PC-9 (cell line): ENCODE measurements around the gene ANGPTL7. TPM values are rescaled to one million over a fixed set of nuclear protein-coding genes. Genes with fewer than 3 reads are reported as not detected.
"Not testable (repeated sequence)": the region's sequence is repeated elsewhere in the genome, so short reads cannot be mapped to it uniquely, and the experiment has no call there.

Source experiments
- BruUV-seq: library from RNA; stranded (reverse); fragments of 400-500 nt; replicated peaks from 2 replicates; lab custom pipeline; 2021; lab: Mats Ljungman, UMichigan
- CTCF ChIA-PET: fragments of 300-600 bp; sonication (Branson Sonifier 250); formaldehyde crosslinking; loops from one replicate; lab custom pipeline; 2022; ENCODE audit warnings: antibody characterized with exemption; lab: Charles Lee
- POLR2A ChIA-PET: fragments of 300-600 bp; sonication (Branson Sonifier 250); formaldehyde crosslinking; loops from one replicate; lab custom pipeline; 2022; ENCODE audit warnings: antibody characterized with exemption; ENCODE audit not compliant: unreplicated experiment; lab: Charles Lee
- DNase-seq, 2 experiments: peaks; one replicate each; pipeline versions ENCODE4 v3.0.0 to v3.0.0-alpha.2; 2015 to 2022; ENCODE audit warnings: mixed read lengths in 1 of 2
- H2AFZ ChIP-seq: fragments of 200-600 bp; sonication (generic); 2 replicates; pipeline ENCODE4 v1.8.1; 2017; ENCODE audit warnings: antibody characterized with exemption
- H3F3A ChIP-seq: fragments of 200-600 bp; sonication (generic); 2 replicates; pipeline ENCODE4 v1.8.1; 2017; ENCODE audit warnings: antibody characterized with exemption, mild to moderate bottlenecking, low read depth; ENCODE audit not compliant: insufficient read depth
- H3K27ac ChIP-seq: fragments of 200-600 bp; sonication (generic); 2 replicates; pipeline ENCODE4 v1.6.1; 2016; ENCODE audit warnings: mixed run types
- H3K27me3 ChIP-seq: fragments of 200-600 bp; sonication (generic); 2 replicates; pipeline ENCODE4 v1.6.1; 2016; ENCODE audit warnings: low read depth, mixed run types; ENCODE audit not compliant: insufficient read depth
- H3K36me3 ChIP-seq: fragments of 200-600 bp; sonication (generic); 2 replicates; pipeline ENCODE4 v1.6.1; 2016; ENCODE audit warnings: low read depth, mixed run types
- H3K4me1 ChIP-seq: fragments of 200-600 bp; sonication (generic); replicated peaks from 2 replicates; pipeline ENCODE4 v1.6.1; 2016; ENCODE audit warnings: mixed run types; ENCODE audit not compliant: insufficient read depth
- H3K4me2 ChIP-seq: fragments of 200-600 bp; sonication (generic); 2 replicates; pipeline ENCODE4 v1.6.1; 2017; ENCODE audit warnings: mixed run types
- H3K4me3 ChIP-seq: fragments of 200-600 bp; sonication (generic); 2 replicates; pipeline ENCODE4 v1.6.1; 2016; ENCODE audit warnings: mixed run types
- H3K79me2 ChIP-seq: fragments of 200-600 bp; sonication (generic); 2 replicates; pipeline ENCODE4 v1.6.1; 2017; ENCODE audit warnings: low read depth, mixed run types
- H3K9me2 ChIP-seq: fragments of 200-600 bp; sonication (generic); 2 replicates; pipeline ENCODE4 v1.8.1; 2017; ENCODE audit warnings: mild to moderate bottlenecking; ENCODE audit not compliant: insufficient read depth
- H3K9me3 ChIP-seq: fragments of 200-600 bp; sonication (generic); 2 replicates; pipeline ENCODE4 v1.8.1; 2016; ENCODE audit warnings: low read depth; ENCODE audit not compliant: insufficient read depth
- H4K20me1 ChIP-seq: fragments of 200-600 bp; sonication (generic); 2 replicates; pipeline ENCODE4 v1.8.1; 2017; ENCODE audit not compliant: insufficient read depth
- EZH2 ChIP-seq: fragments of 200-600 bp; sonication (generic); IDR thresholded peaks from 2 replicates; pipeline ENCODE4 v1.8.0; 2017; ENCODE audit warnings: antibody characterized with exemption, low read depth
- intact Hi-C: fragments of 100-400 bp; cut with micrococcal nuclease; formaldehyde crosslinking; loops from one replicate; pipeline ENCODE4 v1.10.0; 2022; ENCODE audit not compliant: unreplicated experiment
- total RNA-seq: library from RNA; stranded (reverse); gene quantifications from 2 replicates; pipeline ENCODE4 v1.2.3, GENCODE V29; 2021
- TF ChIP-seq, protein P1 (sequence below): fragments of 200-600 bp; sonication (generic); conservative IDR thresholded peaks from 2 replicates; pipeline ENCODE4 v1.6.1; 2017; ENCODE audit warnings: mixed run types, antibody characterized with exemption, mild to moderate bottlenecking, moderate library complexity

Gene ANGPTL7
- total RNA-seq, 1 experiment from 2014 or later = not detected

DNA sequence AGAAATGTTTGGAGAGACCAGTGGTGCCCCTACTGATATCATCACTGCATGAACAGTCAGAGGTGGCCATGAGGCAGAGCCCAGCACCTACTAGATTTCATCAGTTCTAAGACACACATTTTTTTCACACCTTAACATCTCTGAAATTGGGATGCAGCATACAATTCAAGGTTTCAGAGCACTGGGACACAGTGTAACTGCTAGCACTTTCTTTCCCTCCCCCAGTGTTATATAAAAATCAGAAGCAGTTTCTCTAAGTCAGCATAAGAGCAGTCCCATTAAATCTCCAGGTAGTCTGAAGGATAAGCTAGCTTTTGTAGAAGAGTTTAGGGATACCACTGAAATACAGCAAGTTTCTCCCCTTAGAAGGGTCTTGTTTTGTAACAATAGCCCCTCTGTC lies 10.0 kb upstream of the ANGPTL7 start:
- Histone ChIP-seq H3K9me2 (no peaks in the 10 kb centered on the region), H3K36me3 (no peaks in the 10 kb centered on the region), H3K27ac (no peak overlapping the region), H3K27me3 (no peaks in the 10 kb centered on the region), H2AFZ (no peak overlapping the region), H3F3A (peaks cover 9% of the 10 kb centered on the region; the same call in 1 of the 2 replicates), H4K20me1 (no peaks in the 10 kb centered on the region), H3K9me3 (no peaks in the 10 kb centered on the region), H3K79me2 (no peaks in the 10 kb centered on the region), H3K4me2 (no peak overlapping the region), H3K4me1 (peaks cover 21% of the 10 kb centered on the region), H3K4me3 (no peak overlapping the region)
- intact Hi-C loops = no loop called here
- CTCF ChIA-PET = interaction anchor here (0.6 kb wide), 1 partner anchor 145 kb away, joined by 9 read pairs; no protein-coding TSS in a partner anchor
- TF ChIP-seq, protein P1, sequence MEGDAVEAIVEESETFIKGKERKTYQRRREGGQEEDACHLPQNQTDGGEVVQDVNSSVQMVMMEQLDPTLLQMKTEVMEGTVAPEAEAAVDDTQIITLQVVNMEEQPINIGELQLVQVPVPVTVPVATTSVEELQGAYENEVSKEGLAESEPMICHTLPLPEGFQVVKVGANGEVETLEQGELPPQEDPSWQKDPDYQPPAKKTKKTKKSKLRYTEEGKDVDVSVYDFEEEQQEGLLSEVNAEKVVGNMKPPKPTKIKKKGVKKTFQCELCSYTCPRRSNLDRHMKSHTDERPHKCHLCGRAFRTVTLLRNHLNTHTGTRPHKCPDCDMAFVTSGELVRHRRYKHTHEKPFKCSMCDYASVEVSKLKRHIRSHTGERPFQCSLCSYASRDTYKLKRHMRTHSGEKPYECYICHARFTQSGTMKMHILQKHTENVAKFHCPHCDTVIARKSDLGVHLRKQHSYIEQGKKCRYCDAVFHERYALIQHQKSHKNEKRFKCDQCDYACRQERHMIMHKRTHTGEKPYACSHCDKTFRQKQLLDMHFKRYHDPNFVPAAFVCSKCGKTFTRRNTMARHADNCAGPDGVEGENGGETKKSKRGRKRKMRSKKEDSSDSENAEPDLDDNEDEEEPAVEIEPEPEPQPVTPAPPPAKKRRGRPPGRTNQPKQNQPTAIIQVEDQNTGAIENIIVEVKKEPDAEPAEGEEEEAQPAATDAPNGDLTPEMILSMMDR = no peak
- no peak for TF ChIP-seq EZH2
- BruUV-seq = no TSS peak
- DNase-seq = no peak
- POLR2A ChIA-PET = no interaction called here

DNA sequence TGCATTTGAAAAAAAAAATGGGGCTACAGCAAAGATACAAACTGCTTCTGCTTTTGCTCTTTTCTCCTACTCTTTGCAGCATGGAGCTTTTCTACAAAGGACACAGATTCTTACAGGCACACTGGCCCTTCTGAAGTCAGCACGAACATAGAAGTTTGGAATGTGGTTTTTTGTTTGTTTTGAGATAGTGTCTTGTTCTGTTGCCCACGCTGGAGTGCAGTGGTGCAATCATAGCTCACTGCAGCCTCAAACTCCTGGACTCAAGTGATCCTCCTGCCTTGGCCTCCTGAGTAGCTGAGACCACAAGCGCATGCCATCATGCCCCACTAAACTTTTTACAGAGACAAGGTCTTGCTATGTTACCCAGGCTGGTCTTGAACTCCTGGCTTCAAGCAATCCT lies 9.4 kb upstream of the ANGPTL7 start:
- DNase-seq = peak in 1 of 2 experiments; percentile 51
- intact Hi-C loops, H2AFZ ChIP-seq, H3K4me3 ChIP-seq, H3K79me2 ChIP-seq, H3F3A ChIP-seq, POLR2A ChIA-PET, H3K9me3 ChIP-seq, H3K27me3 ChIP-seq, H4K20me1 ChIP-seq, BruUV-seq, H3K36me3 ChIP-seq, H3K9me2 ChIP-seq, CTCF ChIA-PET: not testable (repeated sequence)
- H3K27ac ChIP-seq = peak overlapping the region; percentile 40; the same call in 1 of the 2 replicates
- peaks cover 21% of the 10 kb centered on the region for H3K4me1 ChIP-seq
- H3K4me2 ChIP-seq = peak overlapping the region; percentile 2; the same call in 1 of the 2 replicates

DNA sequence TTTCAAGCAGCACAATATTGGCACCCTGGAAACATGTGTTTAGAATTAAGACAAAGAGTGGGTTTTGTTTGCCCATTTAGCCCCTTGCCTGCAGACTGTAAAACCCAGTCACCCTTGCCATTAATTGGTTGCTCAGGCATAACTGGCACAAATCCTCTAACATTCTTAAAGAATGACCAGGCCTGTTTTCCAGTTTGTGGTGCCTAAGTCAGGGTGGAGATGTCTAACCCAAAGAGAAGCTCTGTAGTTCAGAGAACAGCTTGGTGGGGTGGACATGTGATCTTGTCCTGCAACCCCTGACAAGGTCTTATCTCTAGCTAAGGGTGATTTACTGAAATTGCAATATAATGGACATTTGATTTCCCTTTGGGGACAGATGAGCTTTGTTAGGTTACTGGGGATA lies 8.8 kb upstream of the ANGPTL7 start:
- H2AFZ ChIP-seq = no peak overlapping the region
- peaks cover 9% of the 10 kb centered on the region; the same call in 1 of the 2 replicates for H3F3A ChIP-seq
- H3K27me3 ChIP-seq = no peaks in the 10 kb centered on the region
- POLR2A ChIA-PET = no interaction called here
- H3K36me3 ChIP-seq = no peaks in the 10 kb centered on the region
- no peaks in the 10 kb centered on the region for H3K79me2 ChIP-seq
- no peaks in the 10 kb centered on the region for H4K20me1 ChIP-seq
- peak overlapping the region; percentile 2; the same call in 1 of the 2 replicates for H3K4me2 ChIP-seq
- no peaks in the 10 kb centered on the region for H3K9me2 ChIP-seq
- intact Hi-C loops = no loop called here
- no peak overlapping the region for H3K4me3 ChIP-seq
- no peaks in the 10 kb centered on the region for H3K9me3 ChIP-seq
- peak; percentile 6 to 77 for DNase-seq
- TF ChIP-seq EZH2 = no peak
- TF ChIP-seq, protein P1 = no peak
- BruUV-seq = no TSS peak
- CTCF ChIA-PET = interaction anchor here (0.7 kb wide), 1 partner anchor 142 kb away, joined by 3 read pairs; no protein-coding TSS in a partner anchor
- peaks cover 21% of the 10 kb centered on the region for H3K4me1 ChIP-seq
- H3K27ac ChIP-seq = peak overlapping the region; percentile 40; the same call in 1 of the 2 replicates

DNA sequence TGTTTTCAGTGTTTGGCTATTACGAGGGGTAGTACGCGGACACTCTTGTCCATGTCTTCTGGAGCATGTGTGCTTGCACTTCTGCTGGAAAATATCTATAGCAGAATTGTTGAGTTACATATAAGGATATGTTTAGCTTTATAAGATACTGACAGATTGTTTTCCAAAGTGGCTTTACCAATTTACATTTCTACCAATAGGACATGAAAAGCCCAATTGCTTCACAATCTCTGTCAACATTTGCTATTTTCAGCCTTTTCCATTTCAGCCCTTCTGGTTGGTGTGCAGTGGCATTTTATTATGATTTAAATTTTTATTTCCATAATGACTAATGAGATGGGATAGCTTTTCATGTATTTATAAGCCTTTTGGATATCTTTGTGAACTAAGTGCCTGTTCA lies 6.3 kb upstream of the ANGPTL7 start:
- H3F3A ChIP-seq = peaks cover 9% of the 10 kb centered on the region; the same call in 1 of the 2 replicates
- BruUV-seq = no TSS peak
- H3K9me3 ChIP-seq = no peaks in the 10 kb centered on the region
- H2AFZ ChIP-seq = no peak overlapping the region
- H3K4me2 ChIP-seq = no peak overlapping the region
- no peaks in the 10 kb centered on the region for H3K79me2 ChIP-seq
- ChIA-PET POLR2A (no interaction called here), CTCF (no interaction called here)
- H3K27ac ChIP-seq = no peak overlapping the region
- TF ChIP-seq, protein P1 = no peak
- TF ChIP-seq EZH2 = no peak
- no peaks in the 10 kb centered on the region for H3K27me3 ChIP-seq
- no peaks in the 10 kb centered on the region for H3K9me2 ChIP-seq
- H3K4me1 ChIP-seq = peaks cover 21% of the 10 kb centered on the region
- intact Hi-C loops = no loop called here
- no peaks in the 10 kb centered on the region for H4K20me1 ChIP-seq
- no peak overlapping the region for H3K4me3 ChIP-seq
- DNase-seq = no peak
- H3K36me3 ChIP-seq = no peaks in the 10 kb centered on the region
